Right cardiac atrium (tissue), 5 donors: ENCODE results near the gene ACOT11. TPM values are rescaled to one million over a fixed set of nuclear protein-coding genes. Genes with fewer than 3 reads are reported as not detected.

Experiments
- ATAC-seq, 2 donors: fragments of 200-7000 bp; cut with Tn5 transposase; one replicate each; pipeline versions ENCODE4 v1.8.0 to v1.9.1; 2020; ENCODE audit warnings: moderate library complexity in 2 of 2, mild to moderate bottlenecking in 1 of 2
- DNase-seq, 3 donors: peaks; one replicate each; pipeline ENCODE4 v3.0.0-alpha.2; 2020
- H3K27ac ChIP-seq: one replicate; pipeline ENCODE4 v1.5.1; 2013; ENCODE audit warnings: mild to moderate bottlenecking, low read length, control low read depth, moderate library complexity
- H3K27me3 ChIP-seq: one replicate; pipeline ENCODE4 v1.6.1; 2013; ENCODE audit not compliant: control insufficient read depth, insufficient read depth
- H3K4me1 ChIP-seq: one replicate; pipeline ENCODE4 v1.6.1; 2013; ENCODE audit warnings: low read length; ENCODE audit not compliant: control insufficient read depth, insufficient read depth
- H3K4me3 ChIP-seq: one replicate; pipeline ENCODE4 v1.5.1; 2013; ENCODE audit warnings: low read length, control low read depth
- H3K9me3 ChIP-seq: one replicate; pipeline ENCODE4 v1.6.1; 2013; ENCODE audit warnings: low read length; ENCODE audit not compliant: control insufficient read depth
- WGBS: extraction: QIAGEN DNeasy Blood & Tissue Kit; methylation state at CpG from one replicate; pipeline ENCODE4 v1.1.7; 2013; 5-methylcytosine and 5-hydroxymethylcytosine counted together
- intact Hi-C, 4 donors: fragments of 100-400 bp; cut with DNase I; formaldehyde crosslinking; loops; one replicate each; pipeline versions ENCODE4 v1.11.0 to v1.14.0; 2022 to 2023
- polyA plus RNA-seq: library from polyadenylated mRNA; stranded (reverse); fragments of 200-250 nt; gene quantifications from one replicate; pipeline ENCODE4 v1.2.3, GENCODE V29; 2013
- total RNA-seq, 4 donors: library from RNA; stranded (reverse); fragmentation: NEBNext Ultra II Directional; extraction: Animal tissue kit (Norgen Biotek cat#: 25700); gene quantifications; one replicate each; pipeline ENCODE4 v1.2.1, GENCODE V29; 2021
- donor health status: healthy with polysubstance abuse.
- donor health status: DM: no; HTN: yes; CAD: no.
- donor health status: DM: no; HTN: no; CAD: no.
- donor health status: DM: no; HTN: yes; CAD: no; lungs with severe emphysema.
- donor health status: DM: yes; HTN: yes; CAD: no.

Gene ACOT11
- total and polyA plus RNA-seq, 5 donors = 14.4 to 32.7 (median 26.2) TPM

DNA sequence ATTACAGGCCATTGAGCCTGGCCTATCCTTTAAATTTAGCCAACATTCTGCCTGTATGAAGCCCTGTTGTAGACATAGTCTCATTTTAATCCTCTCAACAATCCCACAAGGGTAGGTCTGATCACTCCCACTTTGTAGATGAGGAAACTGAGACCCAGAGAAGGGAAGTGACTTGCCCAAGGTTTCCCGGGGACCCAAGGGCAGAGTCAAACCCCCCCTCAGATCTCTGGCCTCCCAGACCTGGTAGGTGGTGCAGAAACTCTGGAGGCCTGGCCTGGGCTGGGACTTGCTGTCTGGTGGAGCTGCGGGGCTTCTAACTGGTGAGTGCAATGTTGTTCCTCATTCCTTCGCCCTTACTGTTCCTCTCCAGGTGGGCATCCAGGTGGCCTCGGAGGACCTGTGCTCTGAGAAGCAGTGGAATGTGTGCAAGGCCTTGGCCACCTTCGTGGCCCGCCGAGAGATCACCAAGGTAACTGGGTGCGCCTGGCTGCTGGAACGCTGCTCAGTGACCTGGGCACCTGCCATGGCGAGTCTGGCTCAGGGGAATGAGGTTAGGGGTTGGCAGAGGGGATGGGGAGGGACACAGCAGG is 45.6 kb downstream of the ACOT11 start:
- no peak overlapping the region for H3K27ac ChIP-seq
- H3K4me1 ChIP-seq = peaks cover 5% of the 10 kb centered on the region
- H3K9me3 ChIP-seq = no peaks in the 10 kb centered on the region
- 90% methylated on average over 10 of the region's 10 CpGs for WGBS
- H3K27me3 ChIP-seq = no peaks in the 10 kb centered on the region
- H3K4me3 ChIP-seq = no peak overlapping the region
- DNase-seq (peak in 2 of 3 donors; percentile 15 to 18), ATAC-seq (no peak)
- intact Hi-C loops = no loop called here

DNA sequence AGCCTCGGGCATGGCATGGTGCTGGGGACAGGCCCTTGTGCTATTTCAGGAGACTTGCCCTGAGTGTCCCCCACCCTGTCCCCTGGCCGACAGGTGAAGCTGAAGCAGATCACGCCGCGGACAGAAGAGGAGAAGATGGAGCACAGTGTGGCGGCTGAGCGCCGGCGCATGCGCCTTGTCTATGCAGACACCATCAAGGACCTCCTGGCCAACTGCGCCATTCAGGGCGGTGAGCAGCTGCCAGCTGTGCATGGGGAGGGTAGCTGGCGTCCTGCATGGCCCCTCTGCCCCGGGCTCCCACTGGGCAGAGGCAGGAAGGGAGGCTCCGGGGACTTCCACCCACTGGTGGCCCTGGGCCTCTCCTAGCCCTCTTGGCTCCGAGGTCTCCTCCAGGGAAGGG is 46.4 kb downstream of the ACOT11 start:
- Histone ChIP-seq H3K27ac (no peak overlapping the region), H3K9me3 (no peaks in the 10 kb centered on the region), H3K4me1 (peaks cover 5% of the 10 kb centered on the region), H3K4me3 (no peak overlapping the region), H3K27me3 (no peaks in the 10 kb centered on the region)
- 87% methylated on average over 16 of the region's 16 CpGs for WGBS
- ATAC-seq (no peak), DNase-seq (peak in 2 of 3 donors; percentile 40 to 43)
- intact Hi-C loops = no loop called here

DNA sequence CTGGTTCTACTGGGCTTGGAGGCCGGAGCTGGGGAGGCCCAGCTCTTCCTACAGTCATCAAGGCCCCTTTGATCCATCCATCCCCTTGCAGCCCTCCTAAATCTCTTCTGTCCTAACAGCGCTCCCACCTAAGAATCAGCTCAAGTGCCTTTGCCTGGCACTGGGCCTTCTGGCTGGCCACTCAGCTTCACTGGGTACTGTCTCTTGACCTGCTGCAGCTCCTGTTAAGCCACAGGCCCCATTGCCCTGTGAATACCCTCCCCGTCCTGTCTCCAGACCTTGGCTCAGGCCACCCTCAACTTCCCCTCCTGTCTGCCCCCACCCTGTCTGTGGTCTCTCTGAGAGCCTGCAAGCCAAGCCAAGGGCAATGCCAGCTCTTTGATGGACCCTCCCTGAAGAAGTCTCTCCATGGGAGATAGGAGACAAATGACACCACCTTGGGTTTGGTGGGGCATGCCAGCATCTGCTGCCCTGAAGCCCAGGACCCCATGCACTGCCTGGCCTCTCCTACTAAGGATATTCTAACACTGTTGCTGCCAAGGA is 48.0 kb downstream of the ACOT11 start:
- ATAC-seq (no peak), DNase-seq (peak in 1 of 3 donors; percentile 33)
- H3K9me3 ChIP-seq = no peaks in the 10 kb centered on the region
- H3K27me3 ChIP-seq = no peaks in the 10 kb centered on the region
- WGBS = 77% methylated on average over 3 of the region's 3 CpGs
- no peak overlapping the region for H3K4me3 ChIP-seq
- H3K4me1 ChIP-seq = peaks cover 5% of the 10 kb centered on the region
- H3K27ac ChIP-seq = no peak overlapping the region
- intact Hi-C loops = no loop called here

DNA sequence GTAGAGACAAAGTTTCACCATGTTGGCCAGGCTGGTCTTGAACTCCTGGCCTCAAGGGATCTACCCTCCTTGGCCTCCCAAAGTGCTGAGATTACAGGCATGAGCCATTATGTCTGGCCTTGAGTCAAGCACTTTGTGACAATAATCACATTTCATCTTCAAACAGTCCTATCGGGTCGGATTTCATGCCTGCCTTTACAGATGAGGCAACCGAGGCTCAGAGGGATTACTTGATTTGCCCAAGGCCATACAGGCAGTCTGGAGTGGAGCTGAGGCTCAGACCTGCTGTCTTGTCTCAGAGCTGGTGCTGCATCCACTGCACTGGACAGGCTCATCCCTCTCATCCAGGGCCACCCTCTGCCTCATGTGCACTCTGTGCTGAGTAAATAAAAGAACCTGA is 48.7 kb downstream of the ACOT11 start:
- no peak for ATAC-seq

DNA sequence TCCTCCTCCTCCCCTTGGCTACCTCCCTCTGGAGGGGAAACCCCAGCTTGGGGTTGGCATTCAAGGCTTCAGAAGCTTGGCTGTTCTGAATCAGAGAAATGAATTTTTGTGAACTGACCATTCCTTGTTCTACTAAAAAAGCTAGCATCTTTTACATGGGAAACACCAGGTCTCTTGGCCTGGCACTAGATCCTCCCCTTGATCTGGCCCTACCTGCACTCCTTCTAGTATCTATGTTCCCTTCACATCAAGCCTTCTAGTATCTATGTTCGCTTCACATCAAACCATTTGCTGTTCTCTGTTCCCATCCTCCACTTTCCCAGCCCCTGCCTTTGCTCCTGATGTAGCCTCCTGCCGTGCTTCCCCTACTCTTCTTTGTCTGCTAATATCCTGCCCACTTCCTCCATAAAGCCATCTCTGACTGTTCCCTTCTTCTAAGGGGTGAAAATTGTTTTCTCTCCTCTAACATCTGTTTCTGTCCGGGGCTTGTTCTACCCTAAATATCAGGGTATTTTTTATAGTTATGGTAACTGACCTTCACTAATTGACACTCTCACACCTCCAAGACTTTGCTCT is 49.5 kb downstream of the ACOT11 start:
- no peak for ATAC-seq
- Histone ChIP-seq H3K4me3 (no peak overlapping the region), H3K27ac (no peak overlapping the region), H3K9me3 (no peaks in the 10 kb centered on the region), H3K4me1 (peaks cover 5% of the 10 kb centered on the region), H3K27me3 (no peaks in the 10 kb centered on the region)
- WGBS = 82% methylated on average over 3 of the region's 3 CpGs
- DNase-seq = no peak
- intact Hi-C loops = no loop called here

More for the DNA sequence above, 48.7 kb downstream of the ACOT11 start:
- intact Hi-C loops = no loop called here
- 85% methylated on average over 3 of the region's 3 CpGs for WGBS
- H3K9me3 ChIP-seq = no peaks in the 10 kb centered on the region
- H3K4me1 ChIP-seq = peaks cover 5% of the 10 kb centered on the region
- DNase-seq = no peak
- no peaks in the 10 kb centered on the region for H3K27me3 ChIP-seq
- H3K4me3 ChIP-seq = no peak overlapping the region
- H3K27ac ChIP-seq = no peak overlapping the region

DNA sequence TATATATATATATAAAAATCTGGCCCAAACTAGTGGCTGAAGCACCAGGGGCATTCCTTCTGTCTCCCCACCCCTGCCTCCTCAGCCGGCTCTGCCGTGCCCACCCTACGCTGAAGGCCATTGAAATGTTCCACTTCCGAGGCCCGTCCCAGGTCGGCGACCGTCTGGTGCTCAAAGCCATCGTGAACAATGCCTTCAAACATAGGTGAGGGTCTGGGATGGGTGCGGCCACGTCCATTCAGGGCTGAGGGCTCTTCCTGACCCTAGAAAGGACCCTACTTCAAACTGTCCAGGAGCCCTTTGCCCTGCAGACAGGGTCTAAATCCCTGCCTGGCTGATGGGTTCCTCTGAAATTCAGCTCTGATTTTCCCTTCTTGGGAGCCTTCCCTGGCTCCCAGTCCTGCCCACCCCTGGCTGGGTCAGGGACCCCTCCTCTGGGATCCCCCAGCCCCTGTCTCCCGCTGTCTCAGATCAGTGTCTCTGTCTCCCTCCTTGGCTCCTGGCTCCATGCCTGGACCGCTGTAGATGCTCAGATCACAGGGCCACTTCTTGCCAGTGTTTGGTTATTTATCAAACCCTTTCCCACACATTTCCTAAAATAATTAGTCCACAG is 51.3 kb downstream of the ACOT11 start:
- peaks cover 5% of the 10 kb centered on the region for H3K4me1 ChIP-seq
- DNase-seq (peak in 1 of 3 donors; percentile 45), ATAC-seq (no peak)
- H3K4me3 ChIP-seq = no peak overlapping the region
- no peaks in the 10 kb centered on the region for H3K9me3 ChIP-seq
- WGBS = 75% methylated on average over 13 of the region's 13 CpGs
- no peaks in the 10 kb centered on the region for H3K27me3 ChIP-seq
- no peak overlapping the region for H3K27ac ChIP-seq
- intact Hi-C loops = no loop called here

DNA sequence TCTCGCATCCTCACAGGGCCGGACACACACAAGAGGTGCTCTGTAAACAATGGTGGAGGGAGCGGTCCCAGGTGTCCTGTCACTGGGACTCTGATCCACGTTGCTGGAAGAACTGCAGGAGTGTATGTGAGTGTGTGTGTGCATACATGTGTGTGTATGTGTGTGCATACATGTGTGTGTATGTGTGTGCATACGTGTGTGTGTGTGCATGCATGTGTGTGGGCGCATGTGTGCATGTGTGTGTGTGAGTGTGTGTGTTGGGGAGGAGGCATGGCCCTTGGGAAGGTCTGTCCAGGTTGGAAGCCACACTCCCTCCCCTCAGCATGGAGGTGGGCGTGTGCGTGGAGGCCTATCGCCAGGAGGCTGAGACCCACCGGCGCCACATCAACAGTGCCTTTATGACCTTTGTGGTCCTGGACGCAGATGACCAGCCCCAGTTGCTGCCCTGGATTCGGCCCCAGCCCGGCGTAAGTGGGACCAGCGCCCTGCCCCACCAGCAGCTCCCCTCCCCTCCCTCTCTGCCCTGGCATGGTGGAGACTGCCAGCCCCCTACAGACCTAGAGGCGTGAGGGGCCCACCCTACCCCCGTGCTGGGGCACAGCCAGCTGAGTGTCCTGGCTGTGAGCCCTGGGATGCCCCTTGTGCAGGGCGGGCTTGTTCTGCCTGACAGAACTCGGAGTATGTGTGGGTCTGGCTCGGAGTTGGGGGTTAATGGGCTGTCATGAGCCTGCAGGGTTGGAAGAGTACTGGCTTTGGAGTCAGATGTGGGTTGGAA is 53.1 kb downstream of the ACOT11 start:
- Histone ChIP-seq H3K4me3 (no peak overlapping the region), H3K27me3 (no peaks in the 10 kb centered on the region), H3K9me3 (no peaks in the 10 kb centered on the region), H3K4me1 (peaks cover 2% of the 10 kb centered on the region), H3K27ac (no peak overlapping the region)
- intact Hi-C loops = no loop called here
- DNase-seq = peak in 2 of 3 donors; percentile 64 to 72
- WGBS = 73% methylated on average over 21 of the region's 21 CpGs
- ATAC-seq = peak; percentile 41 to 64

DNA sequence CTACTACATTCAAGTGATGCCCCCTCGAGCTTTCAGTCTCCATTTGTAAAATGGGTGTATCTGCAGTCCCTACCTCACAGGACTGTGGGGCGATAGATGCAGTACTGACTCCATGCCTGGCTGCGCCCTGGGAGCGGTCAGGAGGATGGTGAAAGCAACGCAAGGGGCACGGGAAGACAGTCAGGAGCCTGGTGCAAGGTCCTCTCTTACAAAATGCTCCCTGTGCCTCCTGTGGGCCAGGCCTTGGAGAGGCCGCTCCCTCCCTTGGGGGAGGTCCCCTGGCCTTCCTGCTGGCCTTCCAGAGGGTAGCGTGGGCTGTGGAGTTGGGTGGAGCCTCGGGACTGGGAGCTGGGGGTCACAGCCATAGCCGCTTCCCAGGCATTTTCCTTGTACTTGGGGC is 53.7 kb downstream of the ACOT11 start:
- Histone ChIP-seq H3K27ac (no peak overlapping the region), H3K9me3 (no peaks in the 10 kb centered on the region), H3K4me1 (no peaks in the 10 kb centered on the region), H3K27me3 (no peaks in the 10 kb centered on the region), H3K4me3 (no peak overlapping the region)
- DNase-seq (peak in 1 of 3 donors; percentile 40), ATAC-seq (no peak)
- intact Hi-C loops = no loop called here
- WGBS = 76% methylated on average over 10 of the region's 10 CpGs

DNA sequence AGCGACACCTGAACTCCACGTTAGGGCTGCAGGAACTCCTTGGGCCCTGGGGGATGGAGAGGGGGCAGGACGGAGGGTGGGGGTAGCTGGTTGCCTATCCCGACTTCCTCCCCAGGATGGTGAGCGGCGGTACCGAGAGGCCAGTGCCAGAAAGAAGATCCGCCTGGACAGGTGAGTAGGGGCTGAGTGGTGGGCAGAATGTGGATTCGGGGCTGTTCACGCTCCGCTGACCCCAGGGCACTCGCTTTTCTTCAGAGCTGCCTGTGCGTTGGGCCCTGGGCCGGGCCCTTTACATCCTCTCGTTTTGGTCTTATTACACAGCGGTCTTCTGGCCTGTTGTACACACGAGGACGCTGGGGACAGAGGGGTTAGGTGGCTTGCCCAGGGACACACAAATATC is 54.5 kb downstream of the ACOT11 start:
- WGBS = 92% methylated on average over 18 of the region's 18 CpGs
- DNase-seq = peak in 1 of 3 donors; percentile 37
- intact Hi-C loops = no loop called here

DNA sequence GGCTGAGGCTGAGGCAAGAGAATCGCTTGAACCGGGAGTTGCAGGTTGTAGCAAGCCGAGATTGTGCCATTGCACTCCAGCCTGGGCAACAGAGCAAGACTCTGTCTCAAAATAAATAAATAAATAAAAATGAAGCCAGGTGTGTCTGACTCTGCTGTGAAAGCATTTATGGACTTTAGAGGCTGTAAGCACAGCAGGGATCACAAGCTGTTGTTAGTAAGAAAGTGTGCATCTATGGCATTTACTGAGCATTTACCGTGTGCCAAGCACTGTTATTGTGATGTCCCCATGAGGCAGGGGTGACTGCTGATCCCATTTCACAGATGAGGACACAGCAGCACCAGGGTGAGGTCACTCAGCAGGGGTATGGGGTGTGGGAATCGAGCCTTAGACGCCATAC is 55.2 kb downstream of the ACOT11 start:
- intact Hi-C loops = no loop called here
- ATAC-seq (no peak), DNase-seq (no peak)
- H3K4me1 ChIP-seq = no peaks in the 10 kb centered on the region
- no peaks in the 10 kb centered on the region for H3K9me3 ChIP-seq
- WGBS = 87% methylated on average over 6 of the region's 6 CpGs
- no peak overlapping the region for H3K4me3 ChIP-seq
- no peak overlapping the region for H3K27ac ChIP-seq
- H3K27me3 ChIP-seq = no peaks in the 10 kb centered on the region

More for the DNA sequence above, 54.5 kb downstream of the ACOT11 start:
- Histone ChIP-seq H3K4me1 (no peaks in the 10 kb centered on the region), H3K9me3 (no peaks in the 10 kb centered on the region), H3K27ac (no peak overlapping the region), H3K4me3 (no peak overlapping the region), H3K27me3 (no peaks in the 10 kb centered on the region)
- ATAC-seq = no peak

DNA sequence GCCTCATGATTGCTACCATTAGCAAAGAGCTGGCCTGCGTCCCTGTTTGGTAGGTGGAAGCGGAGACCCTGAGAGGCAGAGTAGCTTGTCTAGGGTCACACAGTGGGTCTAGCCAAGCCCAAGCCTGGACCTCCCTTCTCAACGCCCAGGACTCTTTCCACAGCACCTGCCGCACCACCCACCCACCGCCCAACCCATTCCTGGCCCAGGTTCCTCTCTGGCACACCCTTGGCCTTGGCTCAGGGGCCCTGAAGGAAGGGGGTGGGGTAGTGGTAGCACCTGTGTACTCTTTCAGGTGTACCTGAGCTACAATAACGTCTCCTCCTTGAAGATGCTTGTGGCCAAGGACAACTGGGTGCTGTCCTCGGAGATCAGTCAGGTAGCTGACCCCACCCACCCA is 56.0 kb downstream of the ACOT11 start:
- DNase-seq = peak in 1 of 3 donors; percentile 48
- H3K27me3 ChIP-seq = no peaks in the 10 kb centered on the region
- intact Hi-C loops = no loop called here
- no peak overlapping the region for H3K4me3 ChIP-seq
- no peak overlapping the region for H3K27ac ChIP-seq
- ATAC-seq = no peak
- no peaks in the 10 kb centered on the region for H3K4me1 ChIP-seq
- 88% methylated on average over 7 of the region's 7 CpGs for WGBS
- no peaks in the 10 kb centered on the region for H3K9me3 ChIP-seq
